GM12878 (cell line): ENCODE data around the gene RAB37. TPM values are rescaled to one million over a fixed set of nuclear protein-coding genes. Genes with fewer than 3 reads are reported as not detected.

ENCODE experiments used
- ATAC-seq: fragments of 200-7000 bp; cut with Tn5 transposase; 3 replicates; pipeline ENCODE4 v1.9.1; 2020; ENCODE audit warnings: mild to moderate bottlenecking, moderate library complexity
- BruUV-seq: library from RNA; stranded (reverse); fragments of 400-500 nt; replicated peaks from 2 replicates; lab custom pipeline; 2021; lab: Mats Ljungman, UMichigan
- CTCF ChIA-PET: fragments of 300-600 bp; sonication (Branson Sonifier 250); formaldehyde crosslinking; extraction: SDS; loops from one replicate; lab custom pipeline; 2021; ENCODE audit warnings: inconsistent platforms; lab: Yijun Ruan, JAX
- POLR2A ChIA-PET: fragments of 350-600 bp; formaldehyde crosslinking; extraction: SDS; loops from one replicate; lab custom pipeline; 2021; ENCODE audit warnings: inconsistent platforms; lab: Charles Lee
- RAD21 ChIA-PET: fragments of 300-600 bp; sonication (Branson Sonifier 250); formaldehyde crosslinking; loops from one replicate; lab custom pipeline; 2023; ENCODE audit warnings: antibody characterized with exemption; ENCODE audit not compliant: unreplicated experiment; lab: Charles Lee
- SMC1A ChIA-PET: fragments of 300-600 bp; sonication (Branson Sonifier 250); formaldehyde crosslinking; loops from one replicate; lab custom pipeline; 2023; ENCODE audit not compliant: unreplicated experiment, uncharacterized antibody; lab: Charles Lee
- DNase-seq: peaks from one replicate; pipeline ENCODE4 v3.0.0-alpha.2; 2011; ENCODE audit warnings: low read depth, low spot score
- FAIRE-seq: peaks from 3 replicates; lab custom pipeline; 2011; peaks lifted over from hg19 to GRCh38; lab: Jason Lieb, UNC
- H2AFZ ChIP-seq: 2 replicates; pipeline ENCODE4 v1.6.0; 2011; ENCODE audit warnings: low read depth, low read length, control low read depth; ENCODE audit not compliant: control insufficient read depth
- H3K27ac ChIP-seq: 2 replicates; pipeline ENCODE4 v1.5.1; 2011; ENCODE audit warnings: control low read depth; ENCODE audit not compliant: control insufficient read depth, insufficient read depth
- H3K27me3 ChIP-seq, 2 experiments: replicated peaks in 1 of 2; 2 replicates each; pipeline versions ENCODE4 v1.6.0 to v1.6.1; 2011; ENCODE audit warnings: low read length in 1 of 2; ENCODE audit not compliant: control insufficient read depth in 2 of 2, insufficient read depth in 2 of 2
- H3K36me3 ChIP-seq, 2 experiments: 2 replicates each; pipeline ENCODE4 v1.5.1; 2011; ENCODE audit warnings: low read length in 1 of 2; ENCODE audit not compliant: control insufficient read depth in 2 of 2, insufficient read depth in 2 of 2
- H3K4me1 ChIP-seq: 2 replicates; pipeline ENCODE4 v1.6.1; 2011; ENCODE audit warnings: mild to moderate bottlenecking, low read length, moderate library complexity, mixed read lengths; ENCODE audit not compliant: control insufficient read depth, insufficient read depth
- H3K4me2 ChIP-seq: 2 replicates; pipeline ENCODE4 v1.6.0; 2011; ENCODE audit warnings: control low read depth; ENCODE audit not compliant: control insufficient read depth, insufficient read depth
- H3K4me3 ChIP-seq: fragments of 200-600 bp; sonication (generic); 2 replicates; pipeline ENCODE4 v1.5.1; 2016
- H3K79me2 ChIP-seq: 2 replicates; pipeline ENCODE4 v1.6.0; 2011; ENCODE audit warnings: low read length; ENCODE audit not compliant: control insufficient read depth, insufficient read depth
- H3K9ac ChIP-seq: 2 replicates; pipeline ENCODE4 v1.8.0; 2011; ENCODE audit warnings: low read length, control low read depth, mixed read lengths; ENCODE audit not compliant: control insufficient read depth, insufficient read depth
- H3K9me3 ChIP-seq: replicated peaks from 3 replicates; pipeline ENCODE4 v1.5.1; 2011; ENCODE audit warnings: mild to moderate bottlenecking, low read length; ENCODE audit not compliant: control insufficient read depth, insufficient read depth
- H4K20me1 ChIP-seq: 2 replicates; pipeline ENCODE4 v1.6.0; 2011; ENCODE audit not compliant: control insufficient read depth, insufficient read depth
- ASH2L ChIP-seq: fragments of 300-600, 200-600 bp; sonication (generic); IDR thresholded peaks from 2 replicates; pipeline ENCODE4 v1.6.1; 2017; ENCODE audit warnings: low read depth, mild to moderate bottlenecking, borderline replicate concordance
- IRF4 ChIP-seq: IDR thresholded peaks from 2 replicates; pipeline ENCODE4 v1.6.1; 2011; ENCODE audit warnings: low read depth, low read length
- POLR2A ChIP-seq: IDR thresholded peaks from 2 replicates; pipeline ENCODE4 v1.6.1; 2011; ENCODE audit warnings: low read depth, mild to moderate bottlenecking, low read length
- POLR2AphosphoS2 ChIP-seq: IDR thresholded peaks from 2 replicates; pipeline ENCODE4 v1.6.1; 2011; ENCODE audit warnings: low read depth, mild to moderate bottlenecking, low read length, improper control_type of control experiment, moderate library complexity
- TCF12 ChIP-seq: IDR thresholded peaks from 2 replicates; pipeline ENCODE4 v1.6.1; 2011; ENCODE audit warnings: low read depth, mild to moderate bottlenecking, low read length
- ZNF24 ChIP-seq: fragments of 450-650 bp; IDR thresholded peaks from 2 replicates; pipeline ENCODE4 v1.6.1; 2017; ENCODE audit warnings: antibody characterized with exemption, mild to moderate bottlenecking
- ZNF384 ChIP-seq: IDR thresholded peaks from 2 replicates; pipeline ENCODE4 v1.6.1; 2012; ENCODE audit warnings: low read depth, mild to moderate bottlenecking, low read length, improper control_type of control experiment, borderline replicate concordance
- ZZZ3 ChIP-seq: IDR thresholded peaks from 2 replicates; pipeline ENCODE4 v1.6.1; 2011; ENCODE audit warnings: low read depth; ENCODE audit not compliant: control insufficient read depth, insufficient read length
- WGBS: methylation state at CpG from one replicate; pipeline ENCODE4 v1.1.6; 2016; ENCODE audit warnings: low lambda C conversion rate; ENCODE audit not compliant: insufficient replicate concordance, insufficient coverage; ENCODE audit errors: missing lambda C conversion rate; 5-methylcytosine and 5-hydroxymethylcytosine counted together
- in situ Hi-C: fragments of 300-500 bp; cut with MboI; formaldehyde crosslinking; loops from 9 replicates; pipeline ENCODE4 v1.14.3; 2018; ENCODE audit warnings: mixed read lengths
- intact Hi-C: fragments of 100-400 bp; cut with micrococcal nuclease; formaldehyde crosslinking; loops from one replicate; pipeline ENCODE4 v1.14.2; 2022; ENCODE audit not compliant: unreplicated experiment
- polyA plus RNA-seq, 11 experiments: library from polyadenylated mRNA; depleted of rRNA in 4 of 11; unstranded in 6 of 11; stranded (reverse) in 5 of 11; fragments of >200 nt; fragmentation: Nextera tagmentation in 4 of 11; fragmentation: Illumina TruSeq in 1 of 11; extraction: Ambion mirVana in 4 of 11; extraction: Trizol in 1 of 11; gene quantifications; 1 replicate in 1 of 11; 2 replicates in 10 of 11; pipeline versions ENCODE4 v1.2.1 to v1.2.3, GENCODE V29; 2011 to 2016; ENCODE audit warnings: inconsistent platforms in 2 of 11, missing spikeins in 2 of 11, low read depth in 1 of 11
- total RNA-seq, 4 experiments: library from RNA; depleted of rRNA in 3 of 4; stranded (reverse); fragments of >200 nt in 3 of 4; fragmentation: Illumina TruSeq in 1 of 4; extraction: Trizol in 1 of 4; gene quantifications; 2 replicates each; pipeline versions ENCODE4 v1.2.1 to v1.2.3, GENCODE V29; 2013 to 2021

RAB37 gene
- total and polyA plus RNA-seq, 10 of the 15 experiments (the other 5 are each of a cell fraction or from before 2014, with no cell fraction given): 0.48 to 5.6 (median 1.7) TPM

DNA sequence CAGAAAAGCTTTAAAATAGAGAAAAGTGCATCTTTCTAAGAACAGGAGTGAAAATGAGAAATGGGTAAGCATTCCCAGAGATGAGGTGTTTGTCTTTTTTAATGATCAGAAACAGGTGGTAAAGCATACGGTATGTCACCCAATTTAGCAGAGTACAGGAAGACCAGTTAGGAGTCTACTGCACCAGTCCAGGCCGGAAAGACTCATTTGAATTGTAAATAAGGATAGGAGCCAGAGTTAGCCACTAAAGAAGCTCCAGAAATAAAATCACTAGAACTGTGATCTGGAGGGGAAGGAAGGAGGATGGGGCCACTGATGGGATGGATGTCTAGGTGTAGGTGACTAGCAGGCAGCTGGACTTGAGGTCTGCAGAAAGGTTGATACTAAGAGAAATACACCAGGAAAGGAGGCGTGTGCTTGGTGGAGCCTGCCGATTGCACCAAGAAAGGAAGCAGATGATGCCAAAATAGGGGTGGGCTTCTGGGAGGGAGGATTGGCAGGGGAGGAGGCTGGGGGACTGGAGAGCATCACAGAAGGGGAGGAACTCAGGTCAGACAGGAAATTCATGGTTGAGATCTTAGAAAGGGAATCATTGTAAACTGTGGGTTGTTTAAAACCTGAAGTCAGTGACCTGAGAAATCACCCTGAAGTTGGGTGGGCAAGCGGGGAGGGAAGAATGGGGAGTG is 47.2 kb downstream of the RAB37 start:
- peak overlapping the region; percentile 41; the same call in 1 of the 2 replicates for H3K4me2 ChIP-seq

DNA sequence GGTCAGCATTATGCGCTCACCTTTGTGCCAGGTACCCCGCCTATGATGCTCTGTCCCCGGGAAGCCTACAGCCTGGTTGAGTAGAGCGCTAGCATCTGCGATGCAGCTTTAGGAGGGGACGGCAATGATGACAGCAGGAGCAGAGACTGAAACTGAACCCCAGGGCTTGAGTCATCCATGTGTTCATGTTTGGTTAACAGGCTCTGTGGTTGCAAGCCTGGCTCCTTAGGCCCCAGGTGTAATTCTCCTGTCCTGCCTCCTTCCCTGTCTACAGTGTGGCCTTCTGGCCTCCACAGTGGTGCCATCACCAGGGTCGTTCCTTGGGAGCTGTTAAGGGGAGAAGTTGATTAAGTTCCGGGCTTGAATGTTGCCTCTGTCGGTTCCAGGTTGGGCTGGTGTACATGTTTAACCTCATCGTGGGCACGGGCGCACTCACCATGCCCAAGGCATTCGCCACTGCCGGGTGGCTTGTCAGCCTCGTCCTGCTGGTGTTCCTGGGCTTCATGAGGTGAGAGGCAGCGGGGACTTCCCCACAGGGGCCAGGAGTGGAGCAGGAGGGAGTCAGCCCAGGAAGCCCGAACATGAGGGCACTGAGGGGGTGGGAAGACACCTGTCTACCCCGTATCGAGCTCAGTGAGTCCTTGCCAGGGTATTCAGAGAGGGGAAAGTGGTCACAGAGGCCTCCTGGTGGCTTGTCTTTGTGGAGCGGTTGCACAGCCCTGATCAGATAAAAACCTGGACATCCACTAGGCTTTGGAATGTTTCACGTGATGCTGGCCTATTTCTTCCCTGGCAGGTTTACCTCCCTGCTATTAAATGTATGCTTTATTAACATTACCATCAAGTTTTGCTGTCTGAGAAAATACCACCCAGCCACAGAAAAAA is 48.3 kb downstream of the RAB37 start:
- no peaks in the 10 kb centered on the region for H3K79me2 ChIP-seq
- no peak overlapping the region for H2AFZ ChIP-seq
- no peaks in the 10 kb centered on the region for H3K27me3 ChIP-seq
- no peak overlapping the region for H3K27ac ChIP-seq
- DNase-seq (no peak), ATAC-seq (no peak), FAIRE-seq (no peak)
- no peaks in the 10 kb centered on the region; the same call in none of the 2 replicates for H4K20me1 ChIP-seq
- RAD21 ChIA-PET: interaction anchor here (1.1 kb wide), 1 partner anchor 47 kb away, joined by 4 read pairs; no protein-coding TSS in a partner anchor
- no TSS peak for BruUV-seq
- TF ChIP-seq ZNF384 (no peak), ASH2L (no peak), ZZZ3 (no peak), IRF4 (no peak), POLR2A (no peak), ZNF24 (no peak), POLR2AphosphoS2 (no peak)
- SMC1A ChIA-PET: interaction anchor here (1.2 kb wide), 1 partner anchor 43 kb away, joined by 3 read pairs; no protein-coding TSS in a partner anchor
- H3K36me3 ChIP-seq: peaks cover 0 to 4% of the 10 kb centered on the region in 2 experiments; a peak in 2 of 4 replicates
- no peak overlapping the region for H3K4me3 ChIP-seq
- POLR2A ChIA-PET: no interaction called here
- intact Hi-C loops: no loop called here
- H3K4me2 ChIP-seq: peak overlapping the region; percentile 22; the same call in 1 of the 2 replicates
- in situ Hi-C loops: no loop called here
- H3K4me1 ChIP-seq: peaks cover 22% of the 10 kb centered on the region
- CTCF ChIA-PET: interaction anchor here (0.6 to 1.9 kb wide), 4 partner anchors 14 to 77 kb away, joined by 3 to 5 read pairs (median 4); no protein-coding TSS in a partner anchor
- H3K9ac ChIP-seq: no peak overlapping the region
- 90% methylated on average over 21 of the region's 21 CpGs for WGBS
- no peaks in the 10 kb centered on the region for H3K9me3 ChIP-seq

More for the DNA sequence above, 47.2 kb downstream of the RAB37 start:
- ATAC-seq (no peak), FAIRE-seq (no peak), DNase-seq (no peak)
- ChIA-PET RAD21 (interaction anchor here (1.1 to 1.3 kb wide), 2 partner anchors 46 to 127 kb away, joined by 3 to 4 read pairs; no protein-coding TSS in a partner anchor), POLR2A (no interaction called here), CTCF (interaction anchor here (0.9 to 1.9 kb wide), 3 partner anchors 13 to 127 kb away, joined by 3 to 4 read pairs (median 3); no protein-coding TSS in a partner anchor), SMC1A (no interaction called here)
- H3K4me1 ChIP-seq: peaks cover 32% of the 10 kb centered on the region
- no peaks in the 10 kb centered on the region for H3K27me3 ChIP-seq
- H3K9me3 ChIP-seq: no peaks in the 10 kb centered on the region
- intact Hi-C loops (no loop called here), in situ Hi-C loops (no loop called here)
- H2AFZ ChIP-seq: no peak overlapping the region
- no peak for TF ChIP-seq TCF12
- no peaks in the 10 kb centered on the region; a peak in 1 of 4 replicates for H3K36me3 ChIP-seq
- no peaks in the 10 kb centered on the region; the same call in none of the 2 replicates for H4K20me1 ChIP-seq
- no TSS peak for BruUV-seq
- no peak overlapping the region for H3K4me3 ChIP-seq
- H3K9ac ChIP-seq: no peak overlapping the region
- H3K27ac ChIP-seq: no peak overlapping the region
- no peaks in the 10 kb centered on the region; the same call in 1 of the 2 replicates for H3K79me2 ChIP-seq
- 42% methylated on average over 5 of the region's 5 CpGs for WGBS
